T1000 (cell line): ENCODE measurements around the gene PAPOLA.

Experiments
- DNase-seq: peaks from one replicate; lab custom pipeline; 2025; ENCODE audit warnings: mixed read lengths; lab: John Stamatoyannopoulos, UW

Gene PAPOLA

GRCh38 chr14:96586056-96586455, 83.9 kb downstream of the PAPOLA start:
- DNase-seq: no peak

- DNase-seq: no peak
These were observed 85.0 kb downstream of the PAPOLA start for GRCh38 chr14:96586921-96587822.

GRCh38 chr14:96587823-96588385, 85.7 kb downstream of the PAPOLA start:
- no peak for DNase-seq

DNA sequence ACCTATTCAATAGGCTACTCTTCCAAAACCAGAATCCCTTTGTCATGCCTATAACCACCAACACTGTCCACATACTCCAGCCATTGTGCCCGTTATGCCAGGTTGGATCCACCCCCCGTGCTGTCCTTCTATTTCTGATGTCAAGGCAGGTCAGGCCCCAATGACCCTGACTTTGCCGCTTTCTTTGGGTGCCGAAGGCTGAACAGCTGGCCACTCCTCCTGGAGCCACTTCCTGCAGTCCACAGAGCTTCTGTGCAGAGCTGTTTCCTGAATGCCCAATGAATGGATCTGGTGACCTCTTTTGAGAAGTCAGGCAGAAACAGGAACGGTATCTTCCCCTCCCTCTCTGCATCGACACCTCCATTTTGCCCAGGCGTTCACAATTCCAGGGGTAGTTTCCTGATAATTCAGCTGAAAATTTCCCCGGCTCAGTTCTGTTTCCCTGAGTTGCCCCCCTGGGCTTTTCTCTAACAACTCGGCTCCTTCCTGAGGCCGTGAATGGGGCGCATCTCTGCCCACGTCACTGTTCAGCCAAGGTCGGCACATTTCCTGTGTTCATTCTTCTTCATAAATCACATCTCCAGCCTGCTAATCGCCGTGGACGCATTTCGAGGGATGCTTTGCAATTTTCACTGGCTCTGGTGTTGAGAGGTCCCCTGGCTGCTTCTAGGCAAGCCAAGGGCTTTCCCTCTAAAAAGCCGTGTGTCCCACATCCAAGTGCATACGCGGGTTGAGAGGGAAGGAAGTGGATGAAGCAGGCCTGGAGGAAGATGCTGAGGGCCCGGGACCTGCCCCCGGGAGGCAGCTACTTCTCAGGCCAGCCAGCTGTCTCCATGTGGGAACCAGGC, 86.5 kb downstream of the PAPOLA start:
- DNase-seq: no peak

- DNase-seq: no peak
These were observed 87.4 kb downstream of the PAPOLA start for GRCh38 chr14:96589577-96589976.

DNA sequence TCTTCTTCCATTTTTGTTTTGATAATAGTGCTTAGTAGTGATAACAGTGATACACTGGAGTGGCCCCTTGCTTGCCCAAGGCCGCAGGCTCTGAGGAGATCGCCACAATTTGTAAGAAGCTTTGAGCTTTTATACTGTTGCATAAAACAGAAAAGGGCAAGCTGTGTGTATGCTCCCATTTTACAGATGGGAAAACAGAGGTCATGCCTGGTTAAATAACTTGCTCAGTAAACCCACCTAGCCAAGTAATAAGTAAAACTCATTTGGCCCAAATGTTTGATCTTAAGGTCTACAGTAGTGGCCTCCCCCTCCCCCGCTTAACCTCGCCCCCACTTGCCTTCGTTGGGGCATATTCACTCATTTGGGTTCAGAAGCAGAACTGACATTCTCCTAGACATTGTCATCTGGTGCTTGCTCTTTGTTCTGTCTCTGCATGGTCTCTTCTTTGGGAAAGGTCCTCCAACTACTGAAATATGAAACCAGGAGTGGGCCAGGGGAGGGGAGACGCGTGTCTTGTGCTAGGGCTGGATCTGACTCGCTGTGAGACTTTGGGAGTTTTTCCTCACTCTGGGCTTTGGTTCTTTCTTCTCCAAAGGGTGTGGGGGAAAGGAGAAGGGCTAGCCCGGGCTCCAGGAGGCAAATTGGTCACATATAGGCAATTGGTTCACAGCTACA, 88.1 kb downstream of the PAPOLA start:
- no peak for DNase-seq

DNA sequence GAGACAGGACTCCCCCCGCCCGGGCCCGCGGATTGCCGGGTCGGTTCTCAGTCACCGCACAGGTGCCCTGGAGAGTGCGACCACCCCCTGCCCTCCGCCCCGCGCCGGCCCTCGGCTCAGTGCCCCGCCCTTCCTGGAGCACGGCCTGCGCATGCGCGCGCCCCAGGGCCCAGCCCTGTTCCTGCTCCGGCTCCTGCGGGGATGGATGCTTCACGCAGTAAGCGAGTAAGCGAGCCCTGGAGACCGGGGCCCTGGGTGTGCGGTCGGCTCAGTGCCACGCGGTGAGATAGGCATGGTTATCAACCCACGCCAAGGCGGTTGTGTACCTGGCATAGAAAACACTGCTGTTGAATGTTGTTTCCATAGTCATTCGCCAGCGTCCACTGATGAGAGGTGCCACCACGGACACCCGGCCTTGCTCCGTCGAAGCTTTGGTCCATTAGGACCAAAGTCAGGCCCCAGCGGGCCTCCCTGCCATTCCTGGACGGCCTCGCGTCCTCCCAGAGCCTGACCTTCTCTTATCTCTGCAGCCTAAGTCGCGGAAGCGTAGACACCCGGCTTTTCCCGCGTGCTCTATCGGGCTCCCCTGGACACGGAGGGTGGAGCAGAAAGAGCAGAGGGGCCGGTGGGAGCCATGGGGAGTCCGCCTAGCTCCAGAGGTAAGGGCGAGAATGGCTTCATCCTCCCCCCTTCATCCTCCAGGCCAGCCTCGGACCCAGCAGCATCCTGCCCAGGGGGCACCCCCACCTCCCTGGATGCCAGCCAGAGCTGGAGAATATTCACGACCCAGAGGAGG, 90.6 kb downstream of the PAPOLA start:
- DNase-seq: no peak

DNA sequence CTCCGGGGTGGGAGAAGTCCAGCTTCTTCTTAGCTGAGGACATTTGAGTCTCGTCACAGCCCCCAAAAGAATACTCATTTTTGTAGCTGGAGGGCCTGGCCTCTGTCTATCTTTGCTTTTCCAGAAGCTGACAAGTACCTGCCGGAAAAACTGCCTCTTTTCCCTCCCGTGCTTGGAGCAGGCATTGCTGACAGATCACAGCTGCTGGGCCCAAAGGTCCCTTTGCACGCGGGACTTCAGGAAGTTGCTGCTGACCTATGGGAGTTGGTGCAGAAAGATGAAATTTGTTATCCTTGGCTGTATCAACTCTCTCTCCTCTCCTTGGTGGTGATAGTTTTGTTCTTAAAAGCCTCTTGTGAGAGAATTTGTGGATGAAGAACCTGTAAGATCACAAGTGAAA, 92.8 kb downstream of the PAPOLA start:
- DNase-seq: no peak

DNA sequence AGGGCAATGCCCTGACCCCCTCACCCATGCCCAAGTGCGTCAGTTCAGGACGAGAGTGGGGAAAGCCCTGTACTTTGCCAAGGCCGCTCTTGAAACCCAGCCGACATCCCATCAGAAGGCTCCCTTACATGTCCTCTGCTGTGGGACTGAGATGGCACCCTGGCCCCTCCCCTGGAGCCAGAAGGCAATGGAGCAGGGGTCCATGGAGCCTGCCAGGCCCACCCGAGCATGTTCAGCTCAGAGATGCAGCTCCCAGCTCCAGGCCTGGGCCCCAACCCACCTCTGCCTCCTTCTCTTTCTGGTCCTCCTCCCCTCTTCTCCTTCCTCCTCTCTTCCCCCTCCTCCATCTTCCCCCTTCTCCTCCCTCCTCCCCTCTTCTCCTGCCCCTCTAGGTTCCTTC, 95.5 kb downstream of the PAPOLA start:
- no peak for DNase-seq

DNA sequence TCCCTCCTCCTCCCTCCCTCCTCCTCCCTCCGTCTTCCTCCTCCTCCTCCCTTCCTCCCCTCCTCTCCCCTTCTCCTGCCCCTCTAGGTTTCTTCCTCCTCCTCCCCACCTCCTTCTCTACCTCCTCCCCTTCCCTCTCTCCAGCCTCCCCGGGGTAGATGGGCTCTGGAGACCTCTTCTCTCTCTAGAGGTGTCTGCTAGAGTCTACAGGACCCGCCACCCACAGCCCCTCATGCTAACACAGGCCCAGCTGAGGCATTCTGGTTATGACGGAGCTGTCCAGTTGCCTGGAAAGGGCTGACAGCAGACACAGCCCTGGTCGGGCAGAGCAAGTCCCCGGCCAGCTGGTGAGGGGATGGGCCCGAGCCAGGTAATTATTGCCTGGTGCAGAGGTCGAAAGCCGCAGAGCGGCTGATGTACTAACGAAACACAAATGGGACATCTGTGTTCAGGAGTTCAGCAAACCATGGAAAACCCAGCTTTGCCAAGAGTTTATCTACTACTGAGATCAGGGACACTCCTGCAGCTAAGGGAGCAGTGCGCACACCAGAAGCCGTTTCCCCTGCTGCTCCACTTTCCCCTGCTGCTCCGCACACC, 96.2 kb downstream of the PAPOLA start:
- DNase-seq: no peak

DNA sequence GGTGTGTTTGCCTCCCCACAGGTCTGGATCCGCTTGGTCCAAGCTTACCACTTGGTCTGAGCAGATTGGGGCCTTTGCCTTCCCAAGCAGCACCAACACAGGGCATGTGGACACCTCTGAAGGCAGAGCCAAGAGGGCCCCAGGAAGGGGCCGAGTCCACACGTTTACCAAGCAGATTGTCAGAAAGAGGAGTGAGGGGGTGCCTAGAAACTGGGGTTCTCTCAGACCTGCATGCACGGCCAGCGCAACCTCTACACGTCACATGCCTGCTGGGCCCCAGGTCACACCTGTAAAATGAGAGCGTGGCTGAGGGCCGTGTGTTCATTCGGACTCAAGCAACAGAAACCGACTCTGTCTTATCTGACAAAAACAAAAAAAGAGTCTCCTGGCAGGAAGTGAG, 96.9 kb downstream of the PAPOLA start:
- DNase-seq: no peak

- no peak for DNase-seq
These were observed 100.0 kb downstream of the PAPOLA start for GRCh38 chr14:96602186-96602585.

DNA sequence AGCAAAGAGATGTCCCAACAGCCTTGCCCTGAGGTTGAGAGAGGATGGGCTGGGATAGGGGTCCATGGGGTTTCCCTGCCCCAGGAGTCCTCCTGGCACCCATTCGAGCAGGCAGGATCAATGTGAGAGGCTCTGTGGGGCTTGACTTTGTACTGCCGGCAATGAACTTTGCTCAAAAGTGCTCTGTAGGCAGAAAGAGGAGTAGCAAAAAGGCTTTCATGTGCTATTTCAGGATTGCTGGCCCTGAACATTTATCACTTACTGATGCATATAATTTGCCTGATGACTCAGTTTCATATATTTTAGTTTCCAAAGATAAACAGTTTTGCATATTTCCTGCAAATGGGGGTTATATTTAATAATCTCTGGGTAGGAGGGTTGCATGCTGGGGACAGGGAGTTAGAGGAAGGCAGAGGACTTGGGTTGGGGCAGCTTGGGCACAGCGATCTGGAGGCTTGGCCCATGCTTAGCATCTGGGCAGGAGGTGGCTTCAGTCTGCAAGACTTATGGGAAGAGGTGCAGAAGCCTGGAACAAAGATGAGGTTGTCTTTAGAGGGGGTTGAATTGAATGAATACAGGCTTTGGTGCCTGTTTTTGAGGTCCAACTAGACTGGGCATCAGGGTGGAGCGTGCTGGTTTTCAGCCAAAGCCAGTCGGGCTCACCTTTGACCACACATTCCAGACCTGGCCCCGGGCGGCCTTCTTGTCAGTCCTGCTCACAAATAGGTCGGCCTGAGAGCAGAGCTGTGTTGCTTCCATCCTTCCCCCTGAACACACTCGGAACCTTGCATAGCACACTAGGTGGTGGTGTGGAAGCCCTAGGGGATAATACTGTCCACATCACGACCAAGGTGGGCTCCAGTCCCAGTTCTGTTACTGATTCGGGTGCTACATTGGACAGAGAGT, 101.4 kb downstream of the PAPOLA start:
- no peak for DNase-seq

DNA sequence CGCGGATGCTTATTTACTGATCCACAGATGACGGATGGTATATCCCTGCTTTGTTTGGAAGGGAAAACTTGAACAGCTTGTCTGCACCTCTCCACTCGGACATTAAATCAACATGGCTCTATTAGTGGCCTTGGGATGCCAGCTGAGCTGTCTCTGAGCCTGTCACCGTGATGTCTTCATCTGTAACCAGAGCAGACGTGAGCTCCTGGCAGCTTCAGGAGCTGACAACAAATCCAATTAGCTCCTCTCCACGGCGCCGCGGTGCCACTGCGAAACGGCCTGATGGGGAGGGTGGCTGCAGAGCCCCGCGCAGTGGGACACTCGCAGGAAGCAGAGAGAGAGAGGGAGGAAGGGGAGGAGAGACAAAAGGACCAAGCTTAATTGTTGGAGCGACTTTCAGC, 112.3 kb downstream of the PAPOLA start:
- no peak for DNase-seq

- DNase-seq: no peak
These were observed 114.1 kb downstream of the PAPOLA start for GRCh38 chr14:96616161-96616721.
